H1 (cell line): ENCODE results near the gene COQ2. TPM values are rescaled to one million over a fixed set of nuclear protein-coding genes. Genes with fewer than 3 reads are reported as not detected.

Experiments used
- polyA plus RNA-seq, 7 experiments: library from polyadenylated mRNA; depleted of rRNA in 3 of 7; stranded (reverse) in 5 of 7; unstranded in 2 of 7; fragments of >200 nt in 5 of 7; fragments of 200-250 nt in 2 of 7; gene quantifications; 1 replicate in 5 of 7; 2 replicates in 1 of 7; 4 replicates in 1 of 7; pipeline versions ENCODE4 v1.2.1 to v1.2.3, GENCODE V29; 2011 to 2013; ENCODE audit warnings: missing spikeins in 2 of 7, mixed read lengths in 2 of 7
- small RNA-seq: library from polyadenylated mRNA; stranded (forward); fragments of <200 nt; extraction: miRNeasy Mini kit (QIAGEN cat#:217004); gene quantifications from one replicate; pipeline ENCODE3, GENCODE V24; 2013; ENCODE audit not compliant: insufficient read depth
- total RNA-seq: library from RNA; stranded (reverse); fragmentation: NEBNext Ultra II Directional; extraction: Animal tissue kit (Norgen Biotek cat#: 25700); gene quantifications from 2 replicates; pipeline ENCODE4 v1.2.1, GENCODE V29; 2021

COQ2 gene
- total and polyA plus RNA-seq, 2 of the 8 experiments (the other 6 are each of a cell fraction or from before 2014, with no cell fraction given) = 21.5 to 22.9 TPM

Small RNAs within 50 kb of the gene (small RNA-seq; reads per million reads assigned to genes)
- not detected for gene AC114781.3

Other genes starting within 250 kb of the COQ2 start
- gene COPS4, start 249.6 kb downstream of the COQ2 start, total RNA-seq = 28.3 and 32.5 TPM in 2 replicates
- 10.7 and 14.9 TPM in 2 replicates for gene COPS4, start 249.6 kb downstream of the COQ2 start, polyA plus RNA-seq (2011; rRNA removed)
- 0.80 and 1.1 TPM in 2 replicates for gene PLAC8, start 170.1 kb downstream of the COQ2 start, total RNA-seq
- 0.98 and 1.7 TPM in 2 replicates for gene PLAC8, start 170.1 kb downstream of the COQ2 start, polyA plus RNA-seq (2011; rRNA removed)
- 5.0 and 5.4 TPM in 2 replicates for gene HPSE, start 50.0 kb upstream of the COQ2 start, total RNA-seq
- 1.2 and 1.5 TPM in 2 replicates for gene HPSE, start 50.0 kb upstream of the COQ2 start, polyA plus RNA-seq (2011; rRNA removed)
- 9.0 and 10.2 TPM in 2 replicates for gene HELQ, start 171.0 kb upstream of the COQ2 start, total RNA-seq
- gene HELQ, start 171.0 kb upstream of the COQ2 start, polyA plus RNA-seq (2011; rRNA removed) = 4.7 and 5.9 TPM in 2 replicates
- 50.3 and 58.1 TPM in 2 replicates for gene MRPS18C, start 171.3 kb upstream of the COQ2 start, total RNA-seq
- gene MRPS18C, start 171.3 kb upstream of the COQ2 start, polyA plus RNA-seq (2011; rRNA removed) = 14.3 and 22.6 TPM in 2 replicates
- 28.6 and 32.1 TPM in 2 replicates for gene ABRAXAS1, start 200.3 kb upstream of the COQ2 start, total RNA-seq
- 5.5 and 11.4 TPM in 2 replicates for gene ABRAXAS1, start 200.3 kb upstream of the COQ2 start, polyA plus RNA-seq (2011; rRNA removed)